Activated B cell treated with CpG ODN at 0.5 μM for 24 hours (primary cell): ENCODE results near the gene CYTH4. TPM values are rescaled to one million over a fixed set of nuclear protein-coding genes. Genes with fewer than 3 reads are reported as not detected.
A peak's percentile ranks its signal among the peaks of the same experiment; 100 is the strongest.

Experiments
- ATAC-seq: fragments of 200-7000 bp; cut with Tn5 transposase; one replicate; pipeline ENCODE4 v1.10.0; 2021; ENCODE audit warnings: low read depth, mild to moderate bottlenecking, moderate library complexity
- CTCF ChIA-PET: fragments of 350-600 bp; sonication (Branson Sonifier 250); formaldehyde crosslinking; loops from one replicate; lab custom pipeline; 2021; ENCODE audit warnings: antibody characterized with exemption; lab: Charles Lee
- POLR2A ChIA-PET: fragments of 350-600 bp; sonication (Branson Sonifier 250); formaldehyde crosslinking; loops from one replicate; lab custom pipeline; 2021; ENCODE audit warnings: antibody characterized with exemption; lab: Charles Lee
- DNase-seq: peaks from one replicate; pipeline ENCODE4 v3.0.0; 2022
- H3K27ac Mint-ChIP-seq: one replicate; pipeline ENCODE4 v1.8.0; 2020; ENCODE audit warnings: mixed read lengths
- H3K27me3 Mint-ChIP-seq: one replicate; pipeline ENCODE4 v1.8.0; 2021; ENCODE audit warnings: mixed read lengths
- H3K36me3 Mint-ChIP-seq: one replicate; pipeline ENCODE4 v1.8.0; 2021; ENCODE audit warnings: low read depth, mixed read lengths
- H3K4me1 Mint-ChIP-seq: one replicate; pipeline ENCODE4 v1.8.0; 2021; ENCODE audit warnings: mixed read lengths
- H3K4me3 Mint-ChIP-seq: one replicate; pipeline ENCODE4 v1.8.0; 2020; ENCODE audit warnings: mild to moderate bottlenecking, mixed read lengths
- H3K9me3 Mint-ChIP-seq: one replicate; pipeline ENCODE4 v1.8.0; 2020; ENCODE audit warnings: mixed read lengths
- intact Hi-C: fragments of 100-400 bp; cut with micrococcal nuclease; formaldehyde crosslinking; loops from one replicate; pipeline ENCODE4 v1.15.1; 2024
- total RNA-seq: library from RNA; stranded (reverse); gene quantifications from 2 replicates; pipeline ENCODE4 v1.2.3, GENCODE V29; 2022
- TF ChIP-seq, protein P1 (sequence below): fragments of 200-600 bp; IDR thresholded peaks from one replicate; pipeline ENCODE4 v1.8.0; 2022; ENCODE audit warnings: antibody characterized with exemption, mild to moderate bottlenecking

CYTH4 gene
- total RNA-seq, 1 donor from 2014 or later: 40.3 TPM

DNA sequence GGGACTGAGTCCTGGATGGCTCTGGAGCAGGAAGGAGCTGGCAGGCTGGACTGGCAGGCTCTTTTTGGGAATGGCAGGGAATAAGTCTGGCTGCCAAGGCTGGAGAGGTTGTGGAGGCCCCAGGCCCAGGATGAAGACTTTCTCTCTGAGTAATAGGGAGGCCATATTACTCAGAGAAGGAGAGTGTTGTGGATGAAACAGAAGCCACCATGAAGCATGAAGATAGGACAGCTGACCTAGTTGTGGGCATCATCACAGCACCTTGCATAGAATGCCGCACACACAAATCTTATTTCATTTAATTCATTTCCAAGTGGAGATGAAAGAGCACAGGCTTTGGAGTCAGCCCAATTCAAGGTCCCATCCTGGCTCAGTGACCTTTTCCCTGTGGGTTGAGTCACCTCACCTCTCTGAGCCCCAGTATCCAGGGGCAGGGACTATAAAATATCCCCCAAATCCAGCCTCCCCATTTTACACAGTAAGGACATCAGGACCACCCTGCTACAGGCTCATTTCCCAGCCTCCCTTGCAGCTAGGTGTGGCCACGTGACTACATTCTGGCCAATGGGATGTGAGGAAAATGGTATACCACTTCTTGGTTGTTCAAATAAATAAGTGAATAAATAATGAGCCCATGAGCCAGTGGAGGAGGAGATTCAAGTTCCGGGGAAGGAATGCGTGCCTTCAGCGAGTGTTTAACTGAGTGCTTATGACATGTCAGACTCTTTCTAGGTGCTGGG lies 9.4 kb downstream of the CYTH4 start:
- no peak overlapping the region for H3K4me3 Mint-ChIP-seq
- POLR2A ChIA-PET: interaction anchor here (0.6 to 0.9 kb wide), 2 partner anchors 204 to 263 kb away, joined by 3 read pairs; no protein-coding TSS in a partner anchor
- TF ChIP-seq, protein P1, sequence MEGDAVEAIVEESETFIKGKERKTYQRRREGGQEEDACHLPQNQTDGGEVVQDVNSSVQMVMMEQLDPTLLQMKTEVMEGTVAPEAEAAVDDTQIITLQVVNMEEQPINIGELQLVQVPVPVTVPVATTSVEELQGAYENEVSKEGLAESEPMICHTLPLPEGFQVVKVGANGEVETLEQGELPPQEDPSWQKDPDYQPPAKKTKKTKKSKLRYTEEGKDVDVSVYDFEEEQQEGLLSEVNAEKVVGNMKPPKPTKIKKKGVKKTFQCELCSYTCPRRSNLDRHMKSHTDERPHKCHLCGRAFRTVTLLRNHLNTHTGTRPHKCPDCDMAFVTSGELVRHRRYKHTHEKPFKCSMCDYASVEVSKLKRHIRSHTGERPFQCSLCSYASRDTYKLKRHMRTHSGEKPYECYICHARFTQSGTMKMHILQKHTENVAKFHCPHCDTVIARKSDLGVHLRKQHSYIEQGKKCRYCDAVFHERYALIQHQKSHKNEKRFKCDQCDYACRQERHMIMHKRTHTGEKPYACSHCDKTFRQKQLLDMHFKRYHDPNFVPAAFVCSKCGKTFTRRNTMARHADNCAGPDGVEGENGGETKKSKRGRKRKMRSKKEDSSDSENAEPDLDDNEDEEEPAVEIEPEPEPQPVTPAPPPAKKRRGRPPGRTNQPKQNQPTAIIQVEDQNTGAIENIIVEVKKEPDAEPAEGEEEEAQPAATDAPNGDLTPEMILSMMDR: no peak
- peaks cover 62% of the 10 kb centered on the region for H3K4me1 Mint-ChIP-seq
- ATAC-seq: no peak
- H3K36me3 Mint-ChIP-seq: peaks cover 79% of the 10 kb centered on the region
- peaks cover 6% of the 10 kb centered on the region for H3K9me3 Mint-ChIP-seq
- CTCF ChIA-PET: no interaction called here
- H3K27me3 Mint-ChIP-seq: no peaks in the 10 kb centered on the region
- peak overlapping the region; percentile 30 for H3K27ac Mint-ChIP-seq
- no peak for DNase-seq
- intact Hi-C loops: no loop called here

DNA sequence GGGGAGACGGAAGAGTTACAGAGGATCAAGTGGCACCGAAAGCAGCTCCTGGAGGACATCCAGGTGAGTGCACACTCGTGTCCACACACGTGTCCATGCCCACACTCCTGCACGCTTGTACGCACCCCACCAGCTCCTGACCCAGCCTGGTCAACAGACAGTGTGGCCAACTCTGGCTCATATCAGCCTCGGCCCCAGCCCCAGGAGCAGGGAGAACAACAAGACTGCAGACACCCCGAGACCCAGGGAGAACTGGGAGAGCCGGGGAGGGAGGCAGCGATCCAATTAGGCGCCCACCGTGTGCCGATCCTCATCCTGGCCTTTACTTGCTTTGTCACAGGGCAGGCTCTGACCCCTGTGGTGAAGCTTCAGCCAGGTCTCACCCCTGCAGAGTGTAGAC lies 10.3 kb downstream of the CYTH4 start:
- Mint-ChIP-seq H3K4me1 (peaks cover 56% of the 10 kb centered on the region), H3K4me3 (no peak overlapping the region), H3K36me3 (peaks cover 82% of the 10 kb centered on the region), H3K27ac (peak overlapping the region; percentile 30), H3K9me3 (peaks cover 6% of the 10 kb centered on the region), H3K27me3 (no peaks in the 10 kb centered on the region)
- ChIA-PET POLR2A (interaction anchor here (0.8 kb wide), 1 partner anchor 48 kb away, joined by 3 read pairs; the partner anchor contains the start of gene RAC2), CTCF (interaction anchor here (0.8 kb wide), 1 partner anchor 11 kb away, joined by 3 read pairs; no protein-coding TSS in a partner anchor)
- intact Hi-C loops: no loop called here
- TF ChIP-seq, protein P1: no peak
- no peak for DNase-seq
- ATAC-seq: no peak

DNA sequence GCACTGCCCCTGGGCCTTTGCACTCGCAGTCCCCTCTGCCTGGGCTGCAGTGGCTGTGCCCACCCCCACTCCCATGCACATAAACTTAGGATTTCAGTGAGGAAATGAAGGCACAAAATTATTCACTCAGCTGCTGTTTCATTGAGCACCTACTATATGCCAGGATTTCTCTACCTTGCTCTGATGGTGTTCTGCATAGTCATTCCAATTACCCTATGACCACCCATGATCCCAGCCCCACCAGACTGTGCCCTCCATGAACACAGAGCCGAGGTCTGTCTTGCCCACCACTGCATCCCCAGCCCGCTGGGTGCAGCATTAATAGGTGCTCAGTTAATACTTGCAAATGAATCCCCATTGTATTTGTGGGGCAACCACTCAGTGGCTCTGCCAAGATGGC lies 10.9 kb downstream of the CYTH4 start:
- Mint-ChIP-seq H3K27ac (peak overlapping the region; percentile 16), H3K36me3 (peaks cover 86% of the 10 kb centered on the region), H3K4me1 (peaks cover 57% of the 10 kb centered on the region), H3K9me3 (peaks cover 6% of the 10 kb centered on the region), H3K27me3 (no peaks in the 10 kb centered on the region), H3K4me3 (no peak overlapping the region)
- ChIA-PET POLR2A (interaction anchor here (0.8 kb wide), 1 partner anchor 49 kb away, joined by 3 read pairs; the partner anchor contains the start of gene RAC2), CTCF (interaction anchor here (0.8 kb wide), 1 partner anchor 11 kb away, joined by 3 read pairs; no protein-coding TSS in a partner anchor)
- intact Hi-C loops: no loop called here
- ATAC-seq (no peak), DNase-seq (no peak)
- TF ChIP-seq, protein P1: no peak

DNA sequence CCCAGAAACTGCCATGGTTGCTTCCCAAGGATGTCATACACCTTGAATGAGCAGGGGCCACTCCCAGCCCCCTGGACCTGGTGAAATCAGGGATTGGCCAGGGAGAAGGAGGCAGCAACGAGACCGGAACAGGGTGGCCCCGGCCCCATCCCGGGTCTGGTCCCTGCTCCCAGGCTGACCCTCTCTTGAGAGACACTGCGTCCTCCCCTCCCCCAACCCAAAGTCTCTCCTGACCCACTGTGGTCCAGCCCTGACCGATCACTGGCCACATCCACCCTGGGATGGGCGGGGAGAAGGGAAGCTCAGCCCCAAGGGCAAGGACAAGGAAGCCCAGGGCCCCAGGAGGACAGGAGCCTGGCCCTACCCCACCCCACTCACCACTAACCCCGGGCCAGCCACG lies 12.4 kb downstream of the CYTH4 start:
- ChIA-PET POLR2A (interaction anchor here (1.0 kb wide), 1 partner anchor 10 kb away, joined by 3 read pairs; no protein-coding TSS in a partner anchor), CTCF (no interaction called here)
- H3K4me3 Mint-ChIP-seq: no peak overlapping the region
- TF ChIP-seq, protein P1: no peak
- H3K9me3 Mint-ChIP-seq: peaks cover 6% of the 10 kb centered on the region
- DNase-seq (no peak), ATAC-seq (no peak)
- intact Hi-C loops: no loop called here
- peaks cover 86% of the 10 kb centered on the region for H3K36me3 Mint-ChIP-seq
- no peaks in the 10 kb centered on the region for H3K27me3 Mint-ChIP-seq
- peaks cover 59% of the 10 kb centered on the region for H3K4me1 Mint-ChIP-seq
- H3K27ac Mint-ChIP-seq: peak overlapping the region; percentile 79

DNA sequence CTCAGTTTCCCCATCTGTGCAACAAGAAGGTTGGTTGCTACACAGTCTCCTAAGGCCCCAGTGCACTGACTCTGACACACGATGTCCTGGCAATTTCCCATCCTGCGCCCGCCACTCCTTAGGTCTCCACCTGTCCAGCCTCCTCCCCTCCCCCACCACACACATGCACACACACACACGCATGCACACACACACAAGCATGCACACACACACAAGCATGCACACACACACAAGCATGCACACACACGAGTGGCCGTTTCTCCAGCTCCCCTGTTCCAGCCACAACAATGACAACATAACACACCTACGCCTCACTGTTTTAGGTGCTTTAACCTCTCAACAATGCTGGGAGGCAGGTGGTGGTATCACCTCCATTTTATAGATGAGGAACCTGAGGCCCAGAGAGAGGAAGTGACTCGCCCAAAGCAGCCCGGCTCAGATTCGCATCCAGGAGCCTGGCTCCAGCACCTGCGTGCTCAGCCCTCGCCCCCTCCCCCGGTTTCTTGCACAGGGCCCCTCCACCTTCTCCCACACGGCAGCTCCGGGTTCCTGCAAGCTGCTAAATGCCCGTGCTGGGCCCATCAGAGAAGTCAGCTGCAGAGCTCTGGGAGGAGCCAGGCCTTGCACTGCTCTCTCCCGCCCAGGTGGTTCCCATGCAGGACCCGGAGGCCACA lies 13.0 kb downstream of the CYTH4 start:
- TF ChIP-seq, protein P1: no peak
- ChIA-PET CTCF (interaction anchor here (1.1 to 1.2 kb wide), 2 partner anchors 8 to 96 kb away, joined by 3 read pairs; no protein-coding TSS in a partner anchor), POLR2A (interaction anchor here (0.8 kb wide), 1 partner anchor 14 kb away, joined by 3 read pairs; no protein-coding TSS in a partner anchor)
- H3K27ac Mint-ChIP-seq: peak overlapping the region; percentile 79
- peaks cover 59% of the 10 kb centered on the region for H3K4me1 Mint-ChIP-seq
- H3K4me3 Mint-ChIP-seq: no peak overlapping the region
- ATAC-seq: peak; percentile 55
- intact Hi-C loops: no loop called here
- H3K27me3 Mint-ChIP-seq: no peaks in the 10 kb centered on the region
- DNase-seq: no peak
- H3K9me3 Mint-ChIP-seq: peaks cover 6% of the 10 kb centered on the region
- H3K36me3 Mint-ChIP-seq: peaks cover 86% of the 10 kb centered on the region
